Esophagus muscularis mucosa (tissue), 3 donors: ENCODE results near the gene MDK.

ENCODE experiments used
- EP300 ChIP-seq: sonication (generic); formaldehyde crosslinking; IDR thresholded peaks from one replicate; pipeline ENCODE4 v1.6.1; 2017; ENCODE audit warnings: antibody characterized with exemption
- TF ChIP-seq, protein P1 (sequence below), 3 experiments: fragments of 200-600 bp in 2 of 3; fragments of 450-650 bp in 1 of 3; sonication (generic) in 2 of 3; IDR thresholded peaks; one replicate each; pipeline ENCODE4 v1.5.1; 2017 to 2019; ENCODE audit warnings: antibody characterized with exemption in 3 of 3, mild to moderate bottlenecking in 2 of 3, moderate library complexity in 1 of 3

DNA sequence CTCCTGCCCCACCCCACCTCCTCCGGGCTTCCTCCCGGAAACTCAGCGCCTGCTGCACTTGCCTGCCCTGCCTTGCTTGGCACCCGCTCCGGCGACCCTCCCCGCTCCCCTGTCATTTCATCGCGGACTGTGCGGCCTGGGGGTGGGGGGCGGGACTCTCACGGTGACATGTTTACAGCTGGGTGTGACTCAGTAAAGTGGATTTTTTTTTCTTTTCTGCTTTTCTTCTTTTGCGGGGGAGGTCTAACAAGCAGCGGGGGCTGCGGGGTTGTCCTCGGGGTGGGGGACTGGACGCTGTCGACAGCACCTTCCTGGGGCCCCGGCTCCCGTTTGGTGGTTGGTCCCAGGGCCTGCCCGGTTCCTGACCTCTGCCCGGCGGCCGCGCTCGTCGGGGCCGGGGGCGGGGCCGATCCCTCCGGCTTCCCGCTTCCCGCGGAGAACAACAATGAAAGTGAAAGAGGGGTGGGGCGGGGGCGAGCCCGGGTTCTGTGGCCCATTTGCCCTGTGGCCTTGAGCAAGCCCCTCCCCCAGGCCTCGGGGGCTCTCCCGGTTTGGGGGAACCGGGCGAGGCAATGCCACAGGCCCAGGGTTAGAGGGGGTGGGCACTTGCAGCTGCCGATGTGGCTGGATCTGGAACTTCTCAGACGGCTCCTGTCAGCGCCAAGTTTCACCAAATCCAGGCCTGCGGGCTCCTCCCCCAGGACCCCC, 975 bp upstream of the MDK start:
- no peak for TF ChIP-seq EP300
- TF ChIP-seq, protein P1, sequence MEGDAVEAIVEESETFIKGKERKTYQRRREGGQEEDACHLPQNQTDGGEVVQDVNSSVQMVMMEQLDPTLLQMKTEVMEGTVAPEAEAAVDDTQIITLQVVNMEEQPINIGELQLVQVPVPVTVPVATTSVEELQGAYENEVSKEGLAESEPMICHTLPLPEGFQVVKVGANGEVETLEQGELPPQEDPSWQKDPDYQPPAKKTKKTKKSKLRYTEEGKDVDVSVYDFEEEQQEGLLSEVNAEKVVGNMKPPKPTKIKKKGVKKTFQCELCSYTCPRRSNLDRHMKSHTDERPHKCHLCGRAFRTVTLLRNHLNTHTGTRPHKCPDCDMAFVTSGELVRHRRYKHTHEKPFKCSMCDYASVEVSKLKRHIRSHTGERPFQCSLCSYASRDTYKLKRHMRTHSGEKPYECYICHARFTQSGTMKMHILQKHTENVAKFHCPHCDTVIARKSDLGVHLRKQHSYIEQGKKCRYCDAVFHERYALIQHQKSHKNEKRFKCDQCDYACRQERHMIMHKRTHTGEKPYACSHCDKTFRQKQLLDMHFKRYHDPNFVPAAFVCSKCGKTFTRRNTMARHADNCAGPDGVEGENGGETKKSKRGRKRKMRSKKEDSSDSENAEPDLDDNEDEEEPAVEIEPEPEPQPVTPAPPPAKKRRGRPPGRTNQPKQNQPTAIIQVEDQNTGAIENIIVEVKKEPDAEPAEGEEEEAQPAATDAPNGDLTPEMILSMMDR (IDR thresholded peaks at IDR 0.05): no peak
